Trophoblast cell (in vitro differentiated cells and primary cell): Measurements from ENCODE around the gene CERS6.

Experiments
- DNase-seq, 2 donors: peaks; one replicate each; pipeline ENCODE4 v3.0.0-alpha.2; 2016
- H2AFZ ChIP-seq: 2 replicates; pipeline ENCODE4 v1.6.1; 2013; ENCODE audit warnings: low read length, moderate library complexity, mild to moderate bottlenecking; ENCODE audit not compliant: insufficient read depth, poor library complexity
- H2AK5ac ChIP-seq: 2 replicates; pipeline ENCODE4 v1.6.1; 2013; ENCODE audit warnings: mild to moderate bottlenecking, low read length
- H2BK120ac ChIP-seq: 2 replicates; pipeline ENCODE4 v1.6.1; 2013; ENCODE audit warnings: low read length, mild to moderate bottlenecking, moderate library complexity; ENCODE audit not compliant: insufficient read depth, poor library complexity
- H2BK12ac ChIP-seq: 2 replicates; pipeline ENCODE4 v1.6.1; 2013; ENCODE audit warnings: mild to moderate bottlenecking, low read length, moderate library complexity
- H2BK5ac ChIP-seq: 2 replicates; pipeline ENCODE4 v1.6.1; 2013; ENCODE audit warnings: low read length, low read depth, moderate library complexity, mild to moderate bottlenecking; ENCODE audit not compliant: poor library complexity
- H3K14ac ChIP-seq: 2 replicates; pipeline ENCODE4 v1.6.1; 2013; ENCODE audit warnings: mild to moderate bottlenecking, low read length
- H3K18ac ChIP-seq: 2 replicates; pipeline ENCODE4 v1.6.1; 2013; ENCODE audit warnings: mild to moderate bottlenecking, low read length
- H3K23ac ChIP-seq: 2 replicates; pipeline ENCODE4 v1.6.1; 2013; ENCODE audit warnings: low read length
- H3K27ac ChIP-seq: 2 replicates; pipeline ENCODE4 v1.5.1; 2013; ENCODE audit warnings: low read depth, mild to moderate bottlenecking, inconsistent platforms, low read length, moderate library complexity
- H3K27me3 ChIP-seq: 2 replicates; pipeline ENCODE4 v1.6.1; 2013; ENCODE audit warnings: inconsistent platforms, mild to moderate bottlenecking, low read length, moderate library complexity; ENCODE audit not compliant: insufficient read depth
- H3K36me3 ChIP-seq, 2 experiments: 1 replicate in 1 of 2; 2 replicates in 1 of 2; pipeline ENCODE4 v1.6.1; 2013; ENCODE audit warnings: low read length in 2 of 2, mild to moderate bottlenecking in 2 of 2, moderate library complexity in 1 of 2; ENCODE audit not compliant: insufficient read depth in 2 of 2, control insufficient read depth in 1 of 2
- H3K4ac ChIP-seq: 2 replicates; pipeline ENCODE4 v1.6.1; 2013; ENCODE audit warnings: low read depth, mild to moderate bottlenecking, low read length, moderate library complexity
- H3K4me1 ChIP-seq, 2 experiments: 1 replicate in 1 of 2; 2 replicates in 1 of 2; pipeline ENCODE4 v1.6.1; 2013; ENCODE audit warnings: low read length in 2 of 2, mild to moderate bottlenecking in 2 of 2, moderate library complexity in 1 of 2; ENCODE audit not compliant: insufficient read depth in 2 of 2, control insufficient read depth in 1 of 2
- H3K4me2 ChIP-seq: 2 replicates; pipeline ENCODE4 v1.6.1; 2013; ENCODE audit warnings: inconsistent platforms, mild to moderate bottlenecking, low read length, moderate library complexity
- H3K4me3 ChIP-seq: 2 replicates; pipeline ENCODE4 v1.5.1; 2013; ENCODE audit warnings: mild to moderate bottlenecking, low read depth, low read length, inconsistent platforms
- H3K79me1 ChIP-seq: one replicate; pipeline ENCODE4 v1.6.1; 2013; ENCODE audit warnings: low read length
- H3K79me2 ChIP-seq: 2 replicates; pipeline ENCODE4 v1.6.1; 2013; ENCODE audit warnings: low read length, mild to moderate bottlenecking; ENCODE audit not compliant: control insufficient read depth, insufficient read depth, poor library complexity
- H3K9ac ChIP-seq: 2 replicates; pipeline ENCODE4 v1.6.1; 2013; ENCODE audit warnings: mild to moderate bottlenecking, low read length
- H3K9me3 ChIP-seq: 2 replicates; pipeline ENCODE4 v1.6.1; 2013; ENCODE audit warnings: low read depth, mild to moderate bottlenecking, control low read depth, inconsistent platforms, low read length; ENCODE audit not compliant: insufficient read depth
- H4K12ac ChIP-seq: 2 replicates; pipeline ENCODE4 v1.6.1; 2013; ENCODE audit warnings: low read depth, mild to moderate bottlenecking, low read length, moderate library complexity
- H4K8ac ChIP-seq: 2 replicates; pipeline ENCODE4 v1.6.1; 2013; ENCODE audit warnings: low read depth, mild to moderate bottlenecking, low read length, moderate library complexity
- H4K91ac ChIP-seq: one replicate; pipeline ENCODE4 v1.6.1; 2013; ENCODE audit warnings: low read depth, mild to moderate bottlenecking, low read length, moderate library complexity
- WGBS: extraction: QIAGEN DNeasy Blood & Tissue Kit; methylation state at CpG from one replicate; pipeline ENCODE4 v1.1.7; 2013; ENCODE audit warnings: missing lambda C conversion rate; ENCODE audit not compliant: insufficient read length, insufficient coverage; ENCODE audit errors: extremely low coverage; 5-methylcytosine and 5-hydroxymethylcytosine counted together

Gene CERS6

GRCh38 chr2:168568476-168569267 lies 112.6 kb downstream of the CERS6 start:
- no peaks in the 10 kb centered on the region for H3K79me2 ChIP-seq
- H3K14ac ChIP-seq = no peak overlapping the region
- no peak overlapping the region for H3K27ac ChIP-seq
- H3K4me1 ChIP-seq = peaks cover 0 to 3% of the 10 kb centered on the region in 2 experiments
- H3K79me1 ChIP-seq = no peaks in the 10 kb centered on the region
- no peak overlapping the region for H2AFZ ChIP-seq
- no peak overlapping the region for H2BK120ac ChIP-seq
- no peak overlapping the region for H3K4me3 ChIP-seq
- H3K4me2 ChIP-seq = no peak overlapping the region
- no peak overlapping the region for H2AK5ac ChIP-seq
- no peak overlapping the region for H4K8ac ChIP-seq
- no peak overlapping the region for H3K18ac ChIP-seq
- no peak overlapping the region for H2BK12ac ChIP-seq
- H3K36me3 ChIP-seq = no peaks in the 10 kb centered on the region
- no peak overlapping the region for H4K91ac ChIP-seq
- no peak overlapping the region for H3K4ac ChIP-seq
- no peak overlapping the region for H3K23ac ChIP-seq
- H3K9ac ChIP-seq = no peak overlapping the region
- no peak overlapping the region for H4K12ac ChIP-seq
- peak in 1 of 2 donors; percentile 10 for DNase-seq
- no peaks in the 10 kb centered on the region for H3K9me3 ChIP-seq
- no CpG with 5 or more reads among the region's 6 CpGs for WGBS
- no peak overlapping the region for H2BK5ac ChIP-seq
- no peaks in the 10 kb centered on the region for H3K27me3 ChIP-seq

DNA sequence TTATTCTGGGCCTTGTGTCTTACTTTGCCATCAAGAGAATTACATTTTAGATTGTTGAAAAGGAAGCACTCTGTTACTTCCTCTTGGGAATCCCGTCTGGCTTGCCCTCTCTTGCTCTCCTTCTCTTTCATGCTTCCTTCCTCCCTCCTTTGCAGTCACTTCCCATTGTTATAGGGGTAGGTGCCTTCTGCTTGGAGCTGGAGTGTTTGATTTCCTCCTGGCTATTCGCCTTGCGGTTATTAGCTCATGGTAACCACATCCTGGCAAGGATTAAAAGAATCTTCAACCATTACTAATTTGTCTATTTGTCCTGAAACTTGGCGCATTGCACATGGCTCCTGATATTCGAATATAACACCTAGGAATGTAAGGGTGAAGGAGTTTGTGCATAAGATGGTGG lies 115.0 kb downstream of the CERS6 start:
- H3K36me3 ChIP-seq = no peaks in the 10 kb centered on the region
- no CpG with 5 or more reads among the region's 5 CpGs for WGBS
- no peak overlapping the region for H3K4ac ChIP-seq

GRCh38 chr2:168573128-168573903 lies 117.2 kb downstream of the CERS6 start:
- Histone ChIP-seq H3K4me2 (no peak overlapping the region), H2BK5ac (no peak overlapping the region), H3K4me3 (no peak overlapping the region), H3K27me3 (no peaks in the 10 kb centered on the region), H3K79me1 (no peaks in the 10 kb centered on the region), H3K4me1 (no peaks in the 10 kb centered on the region), H3K4ac (no peak overlapping the region), H2BK120ac (no peak overlapping the region), H2AK5ac (no peak overlapping the region), H4K8ac (no peak overlapping the region), H3K27ac (no peak overlapping the region), H2AFZ (no peak overlapping the region), H3K36me3 (no peaks in the 10 kb centered on the region), H3K23ac (no peak overlapping the region), H3K14ac (no peak overlapping the region), H3K9ac (no peak overlapping the region), H4K12ac (no peak overlapping the region), H3K18ac (no peak overlapping the region), H2BK12ac (no peak overlapping the region), H3K9me3 (no peaks in the 10 kb centered on the region), H3K79me2 (no peaks in the 10 kb centered on the region), H4K91ac (no peak overlapping the region)
- no CpG with 5 or more reads among the region's 1 CpG for WGBS
- no peak for DNase-seq

More for the DNA sequence above, 115.0 kb downstream of the CERS6 start:
- Histone ChIP-seq H2AFZ (no peak overlapping the region), H3K79me1 (no peaks in the 10 kb centered on the region), H3K4me2 (no peak overlapping the region), H3K79me2 (no peaks in the 10 kb centered on the region), H3K18ac (no peak overlapping the region), H2BK5ac (no peak overlapping the region), H2BK12ac (no peak overlapping the region), H3K4me1 (peaks cover 0 to 3% of the 10 kb centered on the region in 2 experiments), H4K8ac (no peak overlapping the region), H3K9ac (no peak overlapping the region), H3K27me3 (no peaks in the 10 kb centered on the region), H3K23ac (no peak overlapping the region), H3K4me3 (no peak overlapping the region), H4K12ac (no peak overlapping the region), H3K9me3 (no peaks in the 10 kb centered on the region), H2AK5ac (no peak overlapping the region), H3K27ac (no peak overlapping the region), H4K91ac (no peak overlapping the region), H3K14ac (no peak overlapping the region), H2BK120ac (no peak overlapping the region)
- no peak for DNase-seq

DNA sequence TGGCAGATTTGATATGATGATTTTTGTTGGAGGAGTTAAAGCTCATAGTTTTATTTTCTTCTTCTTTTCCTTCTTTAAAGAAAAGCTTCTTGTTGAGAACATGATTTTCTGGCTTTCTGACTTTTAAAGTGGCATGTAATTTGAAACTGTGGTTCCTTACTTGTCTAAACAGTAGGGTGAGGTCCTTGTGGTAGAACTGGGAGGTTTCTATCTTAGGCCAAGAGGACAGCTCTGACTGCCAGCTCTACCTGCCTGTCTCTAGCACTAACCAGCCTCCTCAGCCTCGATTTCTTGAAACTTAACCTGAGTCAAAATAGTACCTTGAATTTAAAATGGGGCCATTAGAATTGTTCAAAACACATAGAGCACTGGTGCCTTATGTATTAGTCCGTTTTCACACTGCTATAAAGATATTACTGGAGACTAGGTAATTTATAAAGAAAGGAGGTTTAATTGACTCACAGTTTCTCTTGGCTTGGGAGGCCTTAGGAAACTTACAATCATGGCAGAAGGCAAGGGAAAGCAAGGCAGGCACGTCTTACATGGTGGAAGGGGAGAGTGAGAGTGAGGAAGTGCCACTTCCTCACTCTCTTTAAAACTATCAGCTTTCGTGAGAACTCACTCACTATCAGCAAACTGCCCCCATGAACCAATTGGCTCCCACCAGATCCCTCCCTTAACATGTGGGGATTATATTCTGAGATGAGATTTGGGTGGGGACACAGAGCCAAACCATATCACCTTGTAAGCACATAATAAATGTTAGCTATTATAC lies 119.0 kb downstream of the CERS6 start:
- H3K9ac ChIP-seq = no peak overlapping the region
- H3K4me3 ChIP-seq = no peak overlapping the region
- no peak overlapping the region for H3K4me2 ChIP-seq
- no peak overlapping the region for H3K27ac ChIP-seq
- H3K36me3 ChIP-seq = no peaks in the 10 kb centered on the region
- H2AK5ac ChIP-seq = no peak overlapping the region
- H2BK12ac ChIP-seq = no peak overlapping the region
- no peak overlapping the region for H3K4ac ChIP-seq
- H3K27me3 ChIP-seq = no peaks in the 10 kb centered on the region
- no CpG with 5 or more reads among the region's 4 CpGs for WGBS
- no peaks in the 10 kb centered on the region for H3K79me2 ChIP-seq
- no peak for DNase-seq
- no peaks in the 10 kb centered on the region for H3K79me1 ChIP-seq
- H2AFZ ChIP-seq = no peak overlapping the region
- no peaks in the 10 kb centered on the region for H3K9me3 ChIP-seq
- no peak overlapping the region for H4K8ac ChIP-seq
- no peak overlapping the region for H4K12ac ChIP-seq
- H3K4me1 ChIP-seq = no peaks in the 10 kb centered on the region
- no peak overlapping the region for H2BK120ac ChIP-seq
- H4K91ac ChIP-seq = no peak overlapping the region
- no peak overlapping the region for H3K14ac ChIP-seq
- H3K23ac ChIP-seq = no peak overlapping the region
- H3K18ac ChIP-seq = no peak overlapping the region
- no peak overlapping the region for H2BK5ac ChIP-seq
